HG03439 (cell line): ENCODE results near the gene RNF133.

Experiments
- ATAC-seq: cut with Tn5 transposase; IDR thresholded peaks from one replicate; pipeline ENCODE4 v1.9.1; 2021; ENCODE audit warnings: mild to moderate bottlenecking, moderate library complexity; ENCODE audit not compliant: unreplicated experiment

RNF133 gene, protein sequence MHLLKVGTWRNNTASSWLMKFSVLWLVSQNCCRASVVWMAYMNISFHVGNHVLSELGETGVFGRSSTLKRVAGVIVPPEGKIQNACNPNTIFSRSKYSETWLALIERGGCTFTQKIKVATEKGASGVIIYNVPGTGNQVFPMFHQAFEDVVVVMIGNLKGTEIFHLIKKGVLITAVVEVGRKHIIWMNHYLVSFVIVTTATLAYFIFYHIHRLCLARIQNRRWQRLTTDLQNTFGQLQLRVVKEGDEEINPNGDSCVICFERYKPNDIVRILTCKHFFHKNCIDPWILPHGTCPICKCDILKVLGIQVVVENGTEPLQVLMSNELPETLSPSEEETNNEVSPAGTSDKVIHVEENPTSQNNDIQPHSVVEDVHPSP

DNA sequence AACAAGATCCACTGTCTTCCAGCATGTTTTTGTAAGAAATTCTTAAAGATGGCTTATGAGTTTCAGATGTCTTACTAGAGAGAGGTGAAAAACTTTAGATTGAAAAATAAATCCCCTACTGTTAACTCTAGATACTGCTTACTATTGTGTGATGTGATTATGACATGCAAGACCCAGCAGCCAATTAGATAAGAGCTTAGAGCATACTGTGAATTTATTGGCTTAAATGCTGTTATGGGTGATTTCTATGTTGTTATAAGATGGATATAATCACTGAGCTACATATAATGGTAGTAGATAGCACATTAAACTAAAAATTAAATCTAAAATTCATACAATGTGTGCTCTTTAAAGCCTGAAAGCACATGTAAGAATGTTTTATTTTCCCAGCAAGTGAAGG, at the start of gene RNF133:
Gene RNF133 (minus strand): TSS at position 101 of the 400 bp plus-strand sequence. CDS start 199 bp downstream, outside the sequence.
- ATAC-seq, result no peak

DNA sequence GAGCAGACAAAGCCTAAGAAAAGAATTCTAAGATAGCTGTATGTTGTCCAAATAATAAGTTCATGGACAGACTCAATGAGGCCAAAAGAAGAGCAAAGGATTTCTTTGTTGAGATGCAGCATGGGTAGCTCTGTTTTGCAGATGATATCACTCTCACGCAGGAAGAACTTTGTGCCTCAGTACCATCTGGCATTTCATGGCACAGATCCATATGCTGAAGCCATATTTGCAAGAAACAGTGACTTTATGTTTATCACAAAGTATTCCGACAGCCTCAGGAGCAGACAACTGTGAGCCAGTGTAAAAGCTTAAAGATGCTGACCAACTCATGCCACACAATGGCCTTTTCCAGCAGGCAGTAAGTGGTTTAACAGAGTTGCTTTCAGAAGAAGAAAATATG, 49.3 kb upstream of the RNF133 start:
- ATAC-seq, result no peak

- ATAC-seq, result no peak
Observed at GRCh38 chr7:122746948-122747347, 48.0 kb upstream of the RNF133 start.

DNA sequence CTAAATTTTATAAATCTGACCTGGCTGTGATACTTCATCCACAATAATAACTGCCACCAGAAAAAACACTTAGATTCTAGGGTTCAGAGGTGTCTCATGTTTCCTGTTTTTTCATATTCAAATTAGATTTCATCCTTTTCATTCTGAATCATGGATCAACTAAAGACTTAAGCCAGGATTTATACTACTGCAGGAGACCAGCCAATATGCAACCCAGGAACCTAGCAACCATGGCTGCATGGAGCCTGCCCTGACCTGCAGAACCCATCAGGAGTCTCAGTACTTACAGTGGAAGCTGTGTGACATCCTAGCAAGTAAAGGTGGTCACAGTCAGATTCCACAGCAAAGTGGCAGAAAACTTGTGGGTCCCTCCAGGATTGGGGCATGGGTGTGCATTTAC, 44.3 kb upstream of the RNF133 start:
- no peak for ATAC-seq

GRCh38 chr7:122738947-122739346, 40.0 kb upstream of the RNF133 start:
- no peak for ATAC-seq

DNA sequence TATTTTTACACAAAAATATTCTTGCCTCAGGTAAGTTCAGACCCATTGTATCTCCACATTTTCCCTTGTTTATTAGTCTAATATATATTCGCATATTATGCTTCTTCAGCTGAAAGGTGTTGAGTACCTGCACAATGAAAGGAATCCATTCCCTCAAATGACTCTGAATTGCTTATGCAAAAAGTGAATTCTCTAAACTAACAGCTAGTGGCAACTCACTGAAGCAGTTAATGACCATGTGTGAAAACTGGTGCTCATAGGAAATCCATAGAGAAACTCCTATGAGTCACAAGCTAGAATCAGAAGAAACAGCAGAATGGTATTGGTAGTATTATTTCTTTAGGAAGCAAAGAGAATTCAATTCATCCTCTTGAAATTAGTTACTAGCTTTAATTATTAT, 37.3 kb upstream of the RNF133 start:
- no peak for ATAC-seq

DNA sequence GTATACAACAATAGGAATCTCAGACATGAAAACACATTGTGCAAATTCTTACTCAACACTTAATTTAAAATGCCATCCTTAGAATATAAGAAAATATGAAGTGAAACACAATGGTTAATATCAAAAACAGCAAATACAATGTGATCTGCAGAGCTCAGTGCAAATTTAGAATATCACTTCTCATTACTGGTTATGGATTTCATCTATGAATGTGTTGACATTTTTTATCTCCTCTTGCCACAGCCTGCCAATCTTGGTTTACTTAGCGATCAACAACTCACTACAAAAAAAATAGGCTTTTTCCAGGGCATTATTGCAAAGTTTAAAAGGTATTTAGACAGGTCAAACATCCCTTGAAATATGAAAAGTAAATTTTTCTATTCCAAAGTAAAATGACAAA, 28.8 kb upstream of the RNF133 start:
- no peak for ATAC-seq

GRCh38 chr7:122727354-122727753, 28.4 kb upstream of the RNF133 start:
- ATAC-seq, result no peak

DNA sequence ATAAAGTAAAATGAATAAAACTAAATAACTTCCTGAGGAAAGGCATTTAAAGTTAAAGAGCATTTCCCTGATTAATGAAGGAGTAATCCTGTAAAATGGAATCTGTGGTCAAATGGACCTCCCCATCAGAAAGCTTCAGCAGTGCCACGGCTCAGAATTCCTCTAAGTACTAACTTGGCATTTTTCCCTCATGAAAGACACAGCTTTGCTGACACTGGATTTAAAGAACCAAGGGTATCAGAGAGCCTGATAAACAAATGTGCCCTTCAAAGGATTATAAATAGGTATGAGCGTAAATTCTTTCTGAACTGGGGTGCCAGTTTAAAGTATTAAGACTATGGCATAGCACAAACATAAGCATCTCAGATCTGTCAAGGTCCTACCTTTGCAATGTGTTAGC, 28.0 kb upstream of the RNF133 start:
- no peak for ATAC-seq

DNA sequence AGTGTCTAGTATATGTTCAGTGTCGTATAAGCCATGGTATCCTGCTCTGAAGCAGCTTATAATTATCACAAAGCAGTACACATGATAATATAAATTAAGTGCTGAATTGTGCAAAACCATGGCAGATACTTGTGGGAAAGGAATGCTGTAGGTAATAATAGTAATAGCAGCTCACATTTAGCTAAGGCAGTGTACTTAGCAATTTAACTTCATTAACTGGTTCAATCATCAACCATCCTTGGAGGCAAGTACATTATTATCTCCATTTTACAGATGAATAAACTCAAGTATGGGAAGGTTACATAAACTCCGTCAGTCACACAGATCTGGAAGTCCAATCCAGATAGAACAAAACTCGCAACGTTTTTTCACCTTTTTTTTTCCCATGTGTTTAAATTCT, 25.4 kb upstream of the RNF133 start:
- ATAC-seq, result no peak

DNA sequence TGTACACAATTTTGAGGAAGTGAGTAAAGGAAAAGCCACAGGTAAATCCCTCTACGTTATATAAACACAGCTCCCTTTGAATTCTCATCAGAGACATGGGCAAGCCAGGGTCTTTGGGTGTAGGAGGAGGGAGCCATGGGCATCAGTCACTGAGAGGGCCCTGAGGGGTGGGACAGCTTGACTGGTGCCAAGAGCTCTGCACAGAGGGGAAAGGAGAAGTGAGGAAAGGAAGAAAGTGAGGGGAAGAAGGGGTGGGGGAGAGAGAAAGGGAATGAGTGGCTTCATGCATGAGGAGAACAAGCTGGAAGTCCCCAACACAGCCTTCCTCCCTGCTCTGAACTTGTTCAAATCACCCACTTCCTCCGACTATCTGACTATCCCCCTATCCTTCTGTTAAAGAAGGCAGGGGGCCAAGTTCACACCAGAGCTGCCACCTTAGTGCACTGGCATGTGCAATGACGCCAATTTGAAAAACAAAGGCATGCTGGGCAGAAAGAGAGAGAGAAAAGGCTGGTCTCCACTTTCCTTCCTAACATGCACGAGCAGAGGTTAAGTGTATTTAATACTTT, 20.2 kb upstream of the RNF133 start:
- ATAC-seq, result no peak

DNA sequence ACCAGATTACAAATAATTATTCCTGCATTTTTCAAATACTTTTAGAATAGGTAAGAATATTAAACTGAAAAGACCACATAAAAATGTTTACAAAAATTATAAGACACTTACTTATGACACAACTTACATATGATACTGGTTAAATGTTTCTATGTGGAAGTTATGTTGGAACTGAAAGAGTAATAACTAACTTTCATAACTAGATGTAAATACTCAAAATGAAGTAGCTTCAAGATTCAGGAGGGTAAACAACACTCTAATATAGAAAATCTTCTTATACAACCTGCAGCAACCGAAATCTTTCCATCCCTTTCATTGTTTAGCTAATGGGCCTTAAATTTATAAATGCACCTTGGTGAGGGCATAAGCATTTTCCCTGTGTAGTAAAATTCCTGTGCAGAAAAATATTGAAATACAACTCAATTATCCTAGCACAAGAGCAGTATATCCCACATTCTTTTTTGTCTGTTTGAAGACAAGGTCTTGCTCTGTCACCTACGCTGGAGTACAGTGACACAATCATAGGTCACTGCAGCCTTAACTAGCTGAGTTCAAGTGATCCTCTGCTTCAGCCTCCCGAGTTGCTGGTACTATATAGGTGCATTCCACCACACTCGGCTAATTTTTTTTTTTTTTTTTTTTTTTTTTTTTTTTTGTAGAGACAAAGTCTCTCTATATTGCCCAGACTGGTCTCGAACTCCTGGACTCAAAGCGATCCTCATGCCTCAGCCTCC, 18.6 kb upstream of the RNF133 start:
- no peak for ATAC-seq

DNA sequence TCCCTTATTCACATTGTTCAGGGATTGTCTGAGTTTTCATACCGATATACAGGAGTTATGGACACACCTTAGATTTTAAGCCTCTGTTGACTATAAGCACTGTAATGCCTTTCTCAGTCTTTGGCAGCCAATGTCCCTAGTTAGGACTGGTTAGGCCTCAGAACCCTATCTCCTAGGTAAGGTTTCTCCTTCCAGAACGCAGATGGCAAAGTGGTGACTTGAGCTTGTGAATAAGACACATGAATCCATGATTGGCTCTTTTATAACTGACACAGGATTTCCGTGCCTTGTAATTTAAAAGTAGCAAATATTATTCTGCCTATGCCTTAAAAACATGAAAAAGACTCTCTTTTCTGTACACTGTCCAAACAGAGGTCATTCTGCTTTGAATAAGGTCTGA, 16.3 kb upstream of the RNF133 start:
- no peak for ATAC-seq

DNA sequence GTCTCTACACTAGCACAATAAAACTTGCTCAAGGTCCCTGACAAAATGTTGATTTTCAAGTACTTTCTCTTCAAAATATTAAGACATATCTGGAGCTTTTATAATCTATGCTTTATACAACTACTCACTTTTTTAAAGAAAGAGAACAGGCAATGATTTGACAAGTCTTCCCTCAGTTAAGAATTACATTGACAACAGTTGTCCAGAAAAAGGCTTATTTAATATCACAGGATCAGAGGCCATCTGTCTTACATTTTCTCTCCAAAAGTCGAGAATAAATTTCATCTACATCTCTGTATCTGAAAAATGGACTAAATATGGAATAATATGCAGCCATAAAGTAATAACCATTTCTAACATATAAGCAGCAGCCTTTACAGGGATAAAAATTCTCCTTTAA, 12.0 kb upstream of the RNF133 start:
- no peak for ATAC-seq

DNA sequence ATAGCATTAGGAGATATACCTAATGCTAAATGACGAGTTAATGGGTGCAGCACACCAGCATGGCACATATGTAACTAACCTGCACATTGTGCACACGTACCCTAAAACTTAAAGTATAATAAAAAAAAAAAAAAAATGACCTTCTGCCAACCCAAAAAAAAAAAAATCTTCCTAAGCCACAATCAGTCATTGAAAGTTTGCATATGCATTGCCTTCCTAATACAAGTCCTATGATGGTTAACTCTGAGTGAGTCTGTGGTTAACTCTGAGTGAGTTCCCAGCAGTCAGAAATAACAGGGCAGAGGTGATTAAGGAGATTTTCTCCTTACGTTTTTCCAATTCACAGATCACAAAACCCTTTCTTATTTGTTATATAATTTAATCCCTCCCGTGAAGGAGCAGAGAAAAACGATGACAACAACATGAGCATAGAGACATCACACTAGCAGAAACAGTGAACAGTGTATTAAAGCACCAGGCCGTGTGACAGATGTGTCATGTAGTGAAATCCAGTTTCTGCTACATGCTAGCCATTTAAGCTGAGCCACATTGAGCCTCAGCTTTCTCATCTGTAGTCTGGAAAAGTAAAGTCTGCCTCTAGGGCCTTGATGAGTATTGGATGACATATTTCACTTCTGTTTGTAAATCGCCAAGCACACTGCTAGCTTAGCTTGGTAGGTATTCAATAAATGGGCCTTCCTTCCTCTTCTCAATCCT, 11.2 kb upstream of the RNF133 start:
- no peak for ATAC-seq

GRCh38 chr7:122706836-122707235, 7.9 kb upstream of the RNF133 start:
- no peak for ATAC-seq

GRCh38 chr7:122702872-122703510, 4.1 kb upstream of the RNF133 start, which contains the start of gene RNF148:
Gene RNF148, minus strand, starts transcription at chr7:122702922. Its CDS starts 172 bp downstream, at chr7:122702750.
- no peak for ATAC-seq

- no peak for ATAC-seq
Observed at GRCh38 chr7:122695816-122696215, 3.1 kb downstream of the RNF133 start.

GRCh38 chr7:122694697-122695096, 4.2 kb downstream of the RNF133 start:
- ATAC-seq, result no peak

DNA sequence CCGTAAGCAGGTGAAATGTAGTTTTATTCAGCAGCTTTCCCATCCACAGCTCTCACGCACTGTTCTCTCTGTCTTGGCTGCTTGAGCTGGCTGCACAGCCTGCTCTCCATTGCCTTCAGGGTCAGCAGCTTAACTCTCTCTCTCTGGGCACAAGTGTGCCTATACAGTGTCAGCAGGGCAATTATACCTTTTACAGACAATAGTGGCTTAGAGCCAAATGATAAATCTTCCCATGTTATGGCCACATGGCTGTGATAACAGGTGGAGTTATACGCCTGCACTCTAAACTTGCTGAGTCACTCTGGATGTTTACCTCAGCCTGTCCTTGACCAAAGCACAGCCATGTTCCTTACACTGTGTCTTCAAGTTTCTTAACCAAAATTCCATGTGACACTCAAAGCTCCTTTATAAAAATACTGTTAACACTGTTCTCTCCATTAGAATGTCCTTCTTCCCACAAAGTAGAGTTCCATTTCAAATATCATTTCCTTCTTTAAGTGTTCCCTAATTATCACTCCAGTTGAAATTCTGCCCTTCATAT, 6.1 kb downstream of the RNF133 start:
- ATAC-seq, result no peak
